ENCODE data around the gene SORCS2.

- no peak for TF ChIP-seq CTCF (IDR thresholded peaks at IDR 0.05 in 4 of 5, conservative IDR thresholded peaks at IDR 0.05 in 1 of 5)
- TF ChIP-seq POLR2A (IDR thresholded peaks at IDR 0.05), result no peak
These were observed 506.2 kb downstream of the SORCS2 start for GRCh38 chr4:7698584-7698983.

All from gastrocnemius medialis (tissue), 4 donors.